Panc1 (cell line): ENCODE measurements around the gene RBM19. TPM values are rescaled to one million over a fixed set of nuclear protein-coding genes. Genes with fewer than 3 reads are reported as not detected.

Experiments
- ATAC-seq: fragments of 200-7000 bp; cut with Tn5 transposase; 2 replicates; pipeline ENCODE4 v1.9.1; 2020; ENCODE audit warnings: mild to moderate bottlenecking, moderate library complexity
- BruUV-seq: library from RNA; stranded (reverse); fragments of 400-500 nt; replicated peaks from 2 replicates; lab custom pipeline; 2021; lab: Mats Ljungman, UMichigan
- CTCF ChIA-PET: fragments of 300-600 bp; sonication (Branson Sonifier 250); formaldehyde crosslinking; loops from one replicate; lab custom pipeline; 2022; ENCODE audit warnings: antibody characterized with exemption; lab: Charles Lee
- POLR2A ChIA-PET: fragments of 300-600 bp; sonication (Branson Sonifier 250); formaldehyde crosslinking; loops from one replicate; lab custom pipeline; 2022; ENCODE audit warnings: antibody characterized with exemption; lab: Charles Lee
- DNase-seq: peaks from one replicate; pipeline ENCODE4 v3.0.0-alpha.2; 2010; ENCODE audit warnings: low read depth, low spot score
- H3K27ac ChIP-seq: 2 replicates; pipeline ENCODE4 v1.5.1; 2011; ENCODE audit warnings: mild to moderate bottlenecking, low read length, inconsistent platforms
- H3K27me3 ChIP-seq: fragments of 200-500 bp; sonication (Bioruptor generic); 2 replicates; pipeline ENCODE4 v1.6.0; 2014; ENCODE audit warnings: low read length, inconsistent platforms; ENCODE audit not compliant: control insufficient read depth, insufficient read depth
- H3K36me3 ChIP-seq: fragments of 200-500 bp; sonication (Bioruptor generic); 2 replicates; pipeline ENCODE4 v1.5.1; 2014; ENCODE audit warnings: inconsistent platforms, mild to moderate bottlenecking, low read length, moderate library complexity; ENCODE audit not compliant: control insufficient read depth, insufficient read depth
- H3K4me1 ChIP-seq: 2 replicates; pipeline ENCODE4 v1.5.1; 2011; ENCODE audit warnings: inconsistent platforms, mild to moderate bottlenecking, low read length, moderate library complexity; ENCODE audit not compliant: control insufficient read depth, insufficient read depth
- H3K4me3 ChIP-seq, 2 experiments: 2 replicates each; pipeline ENCODE4 v1.5.1; 2011 to 2012; ENCODE audit warnings: low read depth in 2 of 2, low read length in 2 of 2, mild to moderate bottlenecking in 2 of 2, inconsistent platforms in 1 of 2, moderate library complexity in 1 of 2
- H3K9me3 ChIP-seq: fragments of 200-500 bp; sonication (Bioruptor generic); 2 replicates; pipeline ENCODE4 v1.5.1; 2014; ENCODE audit warnings: low read depth, mild to moderate bottlenecking, inconsistent platforms, low read length, moderate library complexity; ENCODE audit not compliant: control insufficient read depth, insufficient read depth
- CTCF ChIP-seq: fragments of 450-650 bp; IDR thresholded peaks from 2 replicates; pipeline ENCODE4 v1.5.1; 2017; ENCODE audit warnings: mild to moderate bottlenecking
- POLR2AphosphoS5 ChIP-seq: IDR thresholded peaks from 2 replicates; pipeline ENCODE4 v1.6.1; 2012; ENCODE audit warnings: mild to moderate bottlenecking, low read depth, low read length, moderate library complexity
- REST ChIP-seq, 2 experiments: IDR thresholded peaks; 2 replicates each; pipeline ENCODE4 v1.6.1; 2011 to 2012; ENCODE audit warnings: low read depth in 2 of 2, control low read depth in 1 of 2, low read length in 1 of 2, mild to moderate bottlenecking in 1 of 2, moderate library complexity in 1 of 2; ENCODE audit not compliant: insufficient read depth in 1 of 2
- SIN3A ChIP-seq: IDR thresholded peaks from 2 replicates; pipeline ENCODE4 v1.6.1; 2012; ENCODE audit warnings: low read depth, mild to moderate bottlenecking, low read length, moderate library complexity, borderline replicate concordance; ENCODE audit not compliant: insufficient read depth
- TCF7L2 ChIP-seq: IDR thresholded peaks from 2 replicates; pipeline ENCODE4 v1.6.1; 2011; ENCODE audit warnings: mild to moderate bottlenecking, low read depth, low read length, inconsistent platforms
- in situ Hi-C: cut with HindIII; loops from 2 replicates; pipeline ENCODE4 v1.10.0; 2016; ENCODE audit warnings: low sequenced_read_pairs, low pct_unique_long_range_greater_than_20kb
- intact Hi-C: fragments of 100-400 bp; cut with micrococcal nuclease; formaldehyde crosslinking; loops from one replicate; pipeline ENCODE4 v1.10.0; 2022; ENCODE audit not compliant: unreplicated experiment
- total RNA-seq: library from RNA; stranded (reverse); gene quantifications from one replicate; pipeline ENCODE4 v1.2.1, GENCODE V29; 2021; ENCODE audit not compliant: unreplicated experiment

RBM19 gene
- total RNA-seq, 1 experiment from 2014 or later, result 44.8 TPM

GRCh38 chr12:113934060-113934814 is 31.9 kb downstream of the RBM19 start:
- Histone ChIP-seq H3K9me3 (no peaks in the 10 kb centered on the region), H3K4me3 (no peak overlapping the region), H3K27ac (no peak overlapping the region), H3K4me1 (no peaks in the 10 kb centered on the region), H3K36me3 (0 out of 2 replicates have a peak, but pooled peaks cover 2% of the 10 kb centered on the region), H3K27me3 (no peaks in the 10 kb centered on the region)
- ChIA-PET CTCF (no interaction called here), POLR2A (no interaction called here)
- no peak for ATAC-seq
- no peak for DNase-seq
- intact Hi-C loops (no loop called here), in situ Hi-C loops (no loop called here)
- TF ChIP-seq POLR2AphosphoS5 (no peak), REST (IDR thresholded peaks at IDR 0.05; ENCODE audit: insufficient read depth in 1 of 2, low read depth in 2 of 2, low read length in 1 of 2) (no peak), CTCF (no peak), TCF7L2 (no peak), SIN3A (no peak)
- BruUV-seq, result no TSS peak

GRCh38 chr12:113933201-113933786 is 32.8 kb downstream of the RBM19 start:
- no peaks in the 10 kb centered on the region for H3K4me1 ChIP-seq
- no peaks in the 10 kb centered on the region for H3K27me3 ChIP-seq
- no peaks in the 10 kb centered on the region for H3K36me3 ChIP-seq
- H3K9me3 ChIP-seq, result no peaks in the 10 kb centered on the region
- in situ Hi-C loops (no loop called here), intact Hi-C loops (no loop called here)
- TF ChIP-seq TCF7L2 (no peak), CTCF (no peak), SIN3A (no peak), REST (IDR thresholded peaks at IDR 0.05; ENCODE audit: insufficient read depth in 1 of 2, low read depth in 2 of 2, low read length in 1 of 2) (no peak), POLR2AphosphoS5 (no peak)
- H3K27ac ChIP-seq, result no peak overlapping the region
- ATAC-seq (no peak), DNase-seq (no peak)
- no peak overlapping the region for H3K4me3 ChIP-seq
- ChIA-PET POLR2A (no interaction called here), CTCF (no interaction called here)
- no TSS peak for BruUV-seq
